ENCODE data around the gene KIF26B.

Gene KIF26B

GRCh38 chr1:245247801-245248200, 93.0 kb downstream of the KIF26B start:
- TF ChIP-seq CTCF (conservative IDR thresholded peaks at IDR 0.05; ENCODE audit: low read depth, low read length) = no peak
- H3K4me3 ChIP-seq (ENCODE audit: low read depth, low read length) = no peak overlapping the region
- DNase-seq (ENCODE audit: low read depth) = no peak

GRCh38 chr1:245248231-245248731, 93.5 kb downstream of the KIF26B start:
- no peak for TF ChIP-seq CTCF (conservative IDR thresholded peaks at IDR 0.05; ENCODE audit: low read depth, low read length)
- DNase-seq (ENCODE audit: low read depth) = no peak
- H3K4me3 ChIP-seq (ENCODE audit: low read depth, low read length) = no peak overlapping the region

DNA sequence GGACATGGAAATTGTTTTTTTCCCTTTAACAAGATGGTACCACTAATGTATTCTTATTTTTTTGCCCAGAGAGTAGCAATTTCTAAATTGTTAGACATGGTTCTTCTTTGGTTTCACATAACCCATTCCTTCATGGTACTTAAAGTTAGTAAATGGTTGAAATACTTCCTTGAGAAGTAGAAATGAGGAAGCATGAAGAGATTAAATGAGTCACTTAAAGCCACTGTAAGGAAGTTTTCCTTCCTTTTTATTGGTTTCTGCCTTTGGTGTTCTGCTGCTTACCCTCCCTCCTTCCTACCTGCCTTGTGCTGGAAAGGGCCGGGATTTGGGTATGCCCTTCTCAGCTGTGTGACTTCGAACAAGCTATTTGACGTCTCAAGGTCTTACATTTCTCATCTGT, 101.0 kb downstream of the KIF26B start:
- DNase-seq (ENCODE audit: low read depth) = no peak
- H3K4me3 ChIP-seq (ENCODE audit: low read depth, low read length) = no peak overlapping the region
- no peak for TF ChIP-seq CTCF (conservative IDR thresholded peaks at IDR 0.05; ENCODE audit: low read depth, low read length)

GRCh38 chr1:245256528-245256927, 101.7 kb downstream of the KIF26B start:
- no peak for DNase-seq (ENCODE audit: low read depth)
- TF ChIP-seq CTCF (conservative IDR thresholded peaks at IDR 0.05; ENCODE audit: low read depth, low read length) = no peak
- H3K4me3 ChIP-seq (ENCODE audit: low read depth, low read length) = no peak overlapping the region

DNA sequence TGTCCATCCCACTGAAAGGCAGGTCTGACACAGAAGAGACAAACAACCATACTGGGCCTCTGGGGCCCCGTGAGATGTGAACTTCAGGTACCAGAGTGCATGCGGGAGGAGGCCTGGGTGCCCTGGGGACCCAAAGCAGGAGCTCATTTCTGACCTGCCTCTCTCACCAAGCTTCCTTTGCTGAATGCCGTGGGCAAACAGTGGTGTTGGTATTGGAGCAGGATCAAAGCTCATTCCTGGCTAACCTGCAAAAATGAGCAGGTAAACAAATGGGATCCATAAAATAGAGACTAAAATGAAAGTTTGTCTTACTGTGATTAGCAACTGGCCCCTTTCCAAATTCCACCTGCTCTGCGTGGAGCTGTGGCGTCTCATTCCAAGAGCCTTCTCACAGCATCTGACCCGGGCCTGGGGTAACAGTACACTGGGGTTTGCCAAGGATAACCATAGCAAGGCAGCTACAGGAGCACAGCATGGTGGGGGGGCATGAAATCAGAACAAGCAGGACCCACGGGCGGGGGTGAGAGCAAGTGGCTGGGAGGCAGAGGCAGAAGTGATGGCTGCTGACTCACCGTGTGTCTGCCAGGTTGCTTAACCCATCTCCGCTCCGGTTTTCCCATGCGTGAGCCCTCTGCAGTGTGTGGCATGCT, 103.6 kb downstream of the KIF26B start:
- H3K4me3 ChIP-seq (ENCODE audit: low read depth, low read length) = no peak overlapping the region
- no peak for DNase-seq (ENCODE audit: low read depth)
- TF ChIP-seq CTCF (conservative IDR thresholded peaks at IDR 0.05; ENCODE audit: low read depth, low read length) = no peak

GRCh38 chr1:245260110-245260882, 105.5 kb downstream of the KIF26B start:
- no peak overlapping the region for H3K4me3 ChIP-seq (ENCODE audit: low read depth, low read length)
- no peak for DNase-seq (ENCODE audit: low read depth)
- TF ChIP-seq CTCF (conservative IDR thresholded peaks at IDR 0.05; ENCODE audit: low read depth, low read length) = no peak
